GM23338 (cell line): ENCODE data around the gene KCNIP2. TPM values are rescaled to one million over a fixed set of nuclear protein-coding genes. Genes with fewer than 3 reads are reported as not detected.
A peak's percentile ranks its signal among the peaks of the same experiment; 100 is the strongest.

Source experiments
- ATAC-seq: fragments of 200-7000 bp; cut with Tn5 transposase; 3 replicates; pipeline ENCODE4 v1.9.1; 2020
- DNase-seq: peaks from one replicate; pipeline ENCODE4 v3.0.0-alpha.2; 2015; ENCODE audit warnings: low spot score
- H2AFZ ChIP-seq: fragments of 200-600 bp; sonication (generic); 2 replicates; pipeline ENCODE4 v1.8.0; 2016; ENCODE audit warnings: antibody characterized with exemption, mild to moderate bottlenecking, moderate library complexity
- H3F3A ChIP-seq: fragments of 200-600 bp; sonication (generic); replicated peaks from 2 replicates; pipeline ENCODE4 v1.8.0; 2017; ENCODE audit warnings: antibody characterized with exemption, mixed run types, low read depth
- H3K27ac ChIP-seq: fragments of 200-600 bp; sonication (generic); 2 replicates; pipeline ENCODE4 v1.6.1; 2016; ENCODE audit warnings: low read depth
- H3K27me3 ChIP-seq: fragments of 200-600 bp; sonication (generic); 2 replicates; pipeline ENCODE4 v1.8.0; 2016; ENCODE audit warnings: mild to moderate bottlenecking, mixed run types, moderate library complexity; ENCODE audit not compliant: insufficient read depth
- H3K36me3 ChIP-seq: fragments of 200-600 bp; sonication (generic); 2 replicates; pipeline ENCODE4 v1.8.0; 2016; ENCODE audit warnings: mild to moderate bottlenecking; ENCODE audit not compliant: insufficient read depth
- H3K4me1 ChIP-seq: fragments of 200-600 bp; sonication (generic); 2 replicates; pipeline ENCODE4 v1.8.0; 2016; ENCODE audit warnings: mild to moderate bottlenecking, moderate library complexity; ENCODE audit not compliant: insufficient read depth
- H3K4me2 ChIP-seq: fragments of 200-600 bp; sonication (generic); 2 replicates; pipeline ENCODE4 v1.7.1; 2017; ENCODE audit warnings: mixed run types
- H3K4me3 ChIP-seq: fragments of 200-600 bp; sonication (generic); 2 replicates; pipeline ENCODE4 v1.6.1; 2016; ENCODE audit warnings: mixed run types
- H3K79me2 ChIP-seq: fragments of 200-600 bp; sonication (generic); replicated peaks from 2 replicates; pipeline ENCODE4 v1.8.0; 2017; ENCODE audit warnings: mild to moderate bottlenecking; ENCODE audit not compliant: insufficient read depth
- H3K9me2 ChIP-seq: fragments of 200-600 bp; sonication (generic); 2 replicates; pipeline ENCODE4 v1.8.0; 2017; ENCODE audit not compliant: insufficient read depth
- H4K20me1 ChIP-seq: fragments of 200-600 bp; sonication (generic); replicated peaks from 2 replicates; pipeline ENCODE4 v1.8.0; 2017; ENCODE audit warnings: mild to moderate bottlenecking; ENCODE audit not compliant: insufficient read depth
- H3K27ac Mint-ChIP-seq: 2 replicates; pipeline ENCODE4 v1.8.0; 2020; ENCODE audit warnings: inconsistent platforms, mild to moderate bottlenecking, moderate library complexity, mixed read lengths
- H3K27me3 Mint-ChIP-seq: 3 replicates; pipeline ENCODE4 v1.8.0; 2022; ENCODE audit warnings: low read depth, mild to moderate bottlenecking, moderate library complexity, mixed read lengths, inconsistent platforms; ENCODE audit not compliant: insufficient read depth, poor library complexity
- H3K36me3 Mint-ChIP-seq: 3 replicates; pipeline ENCODE4 v1.8.0; 2021; ENCODE audit warnings: low read depth, mild to moderate bottlenecking, inconsistent platforms, moderate library complexity, mixed read lengths
- H3K4me1 Mint-ChIP-seq: 3 replicates; pipeline ENCODE4 v1.8.0; 2020; ENCODE audit warnings: mild to moderate bottlenecking, inconsistent platforms, mixed read lengths
- H3K4me3 Mint-ChIP-seq: 3 replicates; pipeline ENCODE4 v1.8.0; 2021; ENCODE audit warnings: moderate library complexity, mild to moderate bottlenecking, inconsistent platforms, mixed read lengths
- H3K9me3 Mint-ChIP-seq: 3 replicates; pipeline ENCODE4 v1.8.0; 2020; ENCODE audit warnings: moderate library complexity, mild to moderate bottlenecking, inconsistent platforms, mixed read lengths
- CREB1 ChIP-seq: fragments of 250-450 bp; sonication (Bioruptor Pico); IDR thresholded peaks from 2 replicates; pipeline ENCODE4 v1.5.0; 2020; ENCODE audit warnings: low read depth, mild to moderate bottlenecking, moderate library complexity
- CTCF ChIP-seq, 2 experiments: fragments of 200-600 bp in 1 of 2; sonication (generic) in 1 of 2; conservative IDR thresholded peaks; 2 replicates each; pipeline versions ENCODE4 v1.5.1 to v1.6.1; 2016 to 2017; ENCODE audit warnings: antibody characterized with exemption in 2 of 2, low read depth in 2 of 2, mild to moderate bottlenecking in 2 of 2, moderate library complexity in 1 of 2
- ETS1 ChIP-seq: IDR thresholded peaks from 2 replicates; pipeline ENCODE4 v1.6.1; 2016; ENCODE audit warnings: antibody characterized with exemption
- EZH2 ChIP-seq: fragments of 200-600 bp; sonication (generic); IDR thresholded peaks from one replicate; pipeline ENCODE4 v1.8.0; 2017; ENCODE audit warnings: antibody characterized with exemption, mild to moderate bottlenecking, low read depth; ENCODE audit not compliant: unreplicated experiment
- EZH2phosphoT487 ChIP-seq: fragments of 200-600 bp; sonication (generic); IDR thresholded peaks from one replicate; pipeline ENCODE4 v1.8.1; 2018; ENCODE audit warnings: antibody characterized with exemption; ENCODE audit not compliant: unreplicated experiment
- JUNB ChIP-seq: IDR thresholded peaks from one replicate; pipeline ENCODE4 v1.6.1; 2016; ENCODE audit warnings: antibody characterized with exemption; ENCODE audit not compliant: unreplicated experiment
- POLR2AphosphoS5 ChIP-seq: IDR thresholded peaks from 2 replicates; pipeline ENCODE4 v1.6.1; 2016; ENCODE audit warnings: antibody characterized with exemption, low read depth
- ZNF114 ChIP-seq: fragments of 250-450 bp; sonication (Bioruptor Pico); IDR thresholded peaks from 2 replicates; pipeline ENCODE4 v1.5.0; 2020; ENCODE audit warnings: mild to moderate bottlenecking, moderate library complexity
- ZNF331 ChIP-seq: fragments of 250-450 bp; sonication (Bioruptor Pico); IDR thresholded peaks from 2 replicates; pipeline ENCODE4 v1.5.0; 2020; ENCODE audit warnings: low read depth, mild to moderate bottlenecking, moderate library complexity
- polyA plus RNA-seq: library from polyadenylated mRNA; unstranded; fragments of >200 nt; fragmentation: Nextera tagmentation; extraction: Ambion mirVana; gene quantifications from 2 replicates; pipeline ENCODE4 v1.2.1, GENCODE V29; 2016
- total RNA-seq: library from RNA; depleted of rRNA; stranded (reverse); fragments of >200 nt; shearing (Covaris generic); gene quantifications from 2 replicates; pipeline ENCODE4 v1.2.3, GENCODE V29; 2014

Gene KCNIP2
- total and polyA plus RNA-seq, 2 experiments from 2014 or later: 2.2 to 2.6 TPM

GRCh38 chr10:101830322-101831168 is 13.1 kb downstream of the KCNIP2 start:
- peaks cover 27% of the 10 kb centered on the region for H3K27me3 Mint-ChIP-seq
- Histone ChIP-seq H3K4me2 (peak overlapping the region; percentile 92), H3K36me3 (no peaks in the 10 kb centered on the region), H3K4me1 (peaks cover 17% of the 10 kb centered on the region), H2AFZ (peak overlapping the region; percentile 85), H4K20me1 (no peaks in the 10 kb centered on the region; the same call in 1 of the 2 replicates), H3K27me3 (no peaks in the 10 kb centered on the region), H3K27ac (peak overlapping the region; percentile 63; the same call in 1 of the 2 replicates), H3K4me3 (peak overlapping the region; percentile 64), H3K79me2 (no peaks in the 10 kb centered on the region), H3F3A (peaks cover 18% of the 10 kb centered on the region), H3K9me2 (no peaks in the 10 kb centered on the region)
- H3K4me1 Mint-ChIP-seq: peaks cover 25% of the 10 kb centered on the region
- peak overlapping the region; percentile 82 for H3K4me3 Mint-ChIP-seq
- no peaks in the 10 kb centered on the region; the same call in 1 of the 3 replicates for H3K9me3 Mint-ChIP-seq
- TF ChIP-seq POLR2AphosphoS5 (0 out of 2 replicates have a peak, but pooled peaks have one; percentile 38), ETS1 (no peak)
- peak; percentile 94 for DNase-seq
- peaks cover 3% of the 10 kb centered on the region; the same call in 1 of the 3 replicates for H3K36me3 Mint-ChIP-seq
- H3K27ac Mint-ChIP-seq: peak overlapping the region; percentile 83
- ATAC-seq: peak; percentile 64

GRCh38 chr10:101829561-101830315 is 13.9 kb downstream of the KCNIP2 start:
- peak overlapping the region; percentile 47; the same call in 1 of the 2 replicates for H2AFZ ChIP-seq
- H3K27me3 Mint-ChIP-seq: peaks cover 22% of the 10 kb centered on the region
- H3K79me2 ChIP-seq: no peaks in the 10 kb centered on the region
- peak; percentile 90 for DNase-seq
- H3K27ac ChIP-seq: peak overlapping the region; percentile 63; the same call in 1 of the 2 replicates
- no peaks in the 10 kb centered on the region for H3K9me2 ChIP-seq
- peaks cover 20% of the 10 kb centered on the region for H3K4me1 Mint-ChIP-seq
- peak overlapping the region; percentile 64 for H3K4me3 ChIP-seq
- peaks cover 2% of the 10 kb centered on the region for H4K20me1 ChIP-seq
- ATAC-seq: peak; percentile 50
- peak overlapping the region; percentile 82 for H3K4me3 Mint-ChIP-seq
- no peaks in the 10 kb centered on the region; the same call in 1 of the 3 replicates for H3K9me3 Mint-ChIP-seq
- H3K27ac Mint-ChIP-seq: peak overlapping the region; percentile 12
- H3F3A ChIP-seq: peaks cover 18% of the 10 kb centered on the region
- H3K36me3 Mint-ChIP-seq: peaks cover 3% of the 10 kb centered on the region; the same call in 1 of the 3 replicates
- peaks cover 17% of the 10 kb centered on the region for H3K4me1 ChIP-seq
- H3K4me2 ChIP-seq: peak overlapping the region; percentile 92
- H3K36me3 ChIP-seq: no peaks in the 10 kb centered on the region
- no peak for TF ChIP-seq CREB1 (CRISPR knock-in tag)
- TF ChIP-seq CTCF (conservative IDR thresholded peaks at IDR 0.05; ENCODE audit: low read depth in 2 of 2): no peak
- TF ChIP-seq EZH2: no peak
- TF ChIP-seq EZH2phosphoT487: no peak
- TF ChIP-seq ETS1: no peak
- no peak for TF ChIP-seq JUNB
- TF ChIP-seq ZNF331 (CRISPR knock-in tag): no peak
- TF ChIP-seq ZNF114 (CRISPR knock-in tag): no peak
- no peaks in the 10 kb centered on the region for H3K27me3 ChIP-seq
